Jurkat, Clone E6-1 (cell line): ENCODE data around the gene AMBRA1.
"Not testable (repeated sequence)": the region's sequence is repeated elsewhere in the genome, so short reads cannot be mapped to it uniquely, and the experiment has no call there.

Experiments
- DNase-seq: peaks from one replicate; pipeline ENCODE4 v3.0.0-alpha.2; 2011; ENCODE audit warnings: low read depth, low spot score
- H3K4me3 ChIP-seq: 2 replicates; pipeline ENCODE4 v1.5.1; 2011; ENCODE audit warnings: mild to moderate bottlenecking, low read length, control low read depth, moderate library complexity

Gene AMBRA1

DNA sequence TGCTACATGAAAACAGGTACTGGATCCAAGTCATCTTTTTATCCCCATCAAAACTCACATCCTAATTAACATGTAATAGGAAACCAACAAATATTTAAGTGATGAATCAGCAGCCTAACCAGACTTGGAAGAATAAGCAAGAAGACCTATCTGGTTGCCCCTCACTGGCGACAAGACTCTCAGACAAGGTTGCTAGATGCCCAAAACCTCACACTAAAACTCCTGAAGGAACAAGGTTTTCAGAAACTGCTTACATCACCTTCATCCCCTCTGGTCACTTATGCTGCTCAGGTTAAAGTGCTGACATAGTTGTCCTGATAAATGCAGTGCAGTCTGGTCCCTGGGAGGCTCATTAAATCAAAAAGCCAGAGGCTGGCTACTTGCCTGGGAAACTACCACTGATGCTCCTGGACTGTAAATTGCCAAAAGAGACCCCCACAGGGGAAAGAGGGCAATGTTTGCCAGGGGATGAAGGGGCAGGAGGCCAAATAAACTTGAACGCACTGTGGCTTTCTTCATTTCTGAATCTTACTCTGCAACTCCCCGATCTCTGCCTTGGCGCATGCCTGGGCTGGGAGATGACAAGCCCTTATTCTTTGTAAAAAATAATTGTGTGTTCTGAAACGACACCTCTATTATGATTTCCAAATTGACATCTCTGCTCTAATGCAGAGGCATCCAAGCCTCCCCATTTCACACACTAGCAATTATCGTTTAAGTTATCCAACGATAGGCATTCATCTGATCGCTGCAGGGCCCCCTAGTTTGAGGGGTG is 72.7 kb downstream of the AMBRA1 start:
- no peak overlapping the region for H3K4me3 ChIP-seq
- no peak for DNase-seq

- DNase-seq: no peak
- H3K4me3 ChIP-seq: no peak overlapping the region
Measured at GRCh38 chr11:46519351-46519750, 74.5 kb downstream of the AMBRA1 start.

DNA sequence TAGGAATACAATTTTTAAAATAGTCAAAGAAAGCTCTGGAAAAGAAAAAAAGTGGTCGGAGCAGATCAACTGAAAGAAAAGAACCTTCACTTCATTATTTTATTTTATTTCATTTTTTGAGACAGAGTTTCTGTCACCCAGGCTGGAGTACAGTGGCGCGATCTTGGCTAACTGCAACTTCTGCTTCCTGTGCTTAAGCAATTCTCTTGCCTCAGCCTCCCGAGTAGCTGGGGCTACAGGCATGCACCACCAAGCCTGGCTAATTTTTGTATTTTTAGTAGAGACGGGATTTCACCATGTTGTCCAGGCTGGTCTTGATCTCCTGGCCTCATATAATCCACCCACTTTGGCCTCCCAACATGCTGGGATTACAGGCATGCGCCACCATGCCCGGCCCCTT is 74.9 kb downstream of the AMBRA1 start:
- H3K4me3 ChIP-seq, DNase-seq: not testable (repeated sequence)

DNA sequence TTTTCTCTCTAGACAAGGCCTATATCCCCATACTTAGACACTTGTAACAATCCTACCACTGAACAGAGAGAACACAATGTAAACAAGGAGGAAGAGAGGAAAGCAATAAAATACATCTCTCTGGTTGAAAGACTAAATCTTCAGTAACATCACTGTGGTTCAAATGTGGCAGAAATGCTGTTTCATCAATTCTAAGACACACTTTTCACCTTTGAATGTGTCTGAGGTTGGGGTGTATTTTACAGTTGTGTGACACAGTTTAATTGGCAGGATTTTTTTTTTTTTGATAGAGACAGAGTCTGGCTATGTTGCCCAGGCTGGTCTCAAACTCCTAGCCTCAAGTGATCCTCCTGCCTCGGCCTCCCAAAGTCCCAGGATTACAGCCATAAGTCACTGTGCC is 79.5 kb downstream of the AMBRA1 start:
- no peak overlapping the region for H3K4me3 ChIP-seq
- no peak for DNase-seq

- DNase-seq: no peak
Measured at GRCh38 chr11:46513934-46514342, 79.9 kb downstream of the AMBRA1 start.

DNA sequence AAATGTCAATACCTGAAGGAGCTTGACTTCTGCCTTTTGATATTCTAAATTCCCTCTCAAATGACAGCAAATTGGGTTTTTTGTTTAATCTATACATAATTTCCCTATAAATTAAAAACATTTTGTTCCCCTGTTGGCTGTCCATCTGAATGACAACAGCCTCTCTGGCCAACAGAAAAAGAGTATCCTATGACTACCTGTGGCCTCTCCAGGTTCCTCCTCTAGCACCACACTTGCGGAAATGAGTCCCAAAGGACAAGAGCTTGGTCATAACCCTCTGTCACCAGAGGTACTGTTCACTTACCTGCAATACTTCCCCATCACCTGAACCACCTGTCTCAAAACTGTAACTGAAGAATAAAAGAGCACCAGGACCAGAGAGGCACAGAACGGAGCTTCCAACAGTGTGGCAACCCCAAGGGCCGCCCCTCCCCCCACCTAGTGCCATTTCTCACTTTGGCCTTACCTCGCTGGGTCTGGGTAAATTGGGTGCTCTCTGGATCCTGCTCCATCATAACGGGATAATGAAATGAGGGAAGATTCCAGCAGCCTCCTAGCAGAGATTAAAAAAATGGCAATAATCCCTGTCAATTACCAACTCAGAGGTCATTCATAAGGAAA is 81.5 kb downstream of the AMBRA1 start:
- no peak overlapping the region for H3K4me3 ChIP-seq
- DNase-seq: no peak

More at GRCh38 chr11:46513934-46514342, 79.9 kb downstream of the AMBRA1 start:
- no peak overlapping the region for H3K4me3 ChIP-seq

DNA sequence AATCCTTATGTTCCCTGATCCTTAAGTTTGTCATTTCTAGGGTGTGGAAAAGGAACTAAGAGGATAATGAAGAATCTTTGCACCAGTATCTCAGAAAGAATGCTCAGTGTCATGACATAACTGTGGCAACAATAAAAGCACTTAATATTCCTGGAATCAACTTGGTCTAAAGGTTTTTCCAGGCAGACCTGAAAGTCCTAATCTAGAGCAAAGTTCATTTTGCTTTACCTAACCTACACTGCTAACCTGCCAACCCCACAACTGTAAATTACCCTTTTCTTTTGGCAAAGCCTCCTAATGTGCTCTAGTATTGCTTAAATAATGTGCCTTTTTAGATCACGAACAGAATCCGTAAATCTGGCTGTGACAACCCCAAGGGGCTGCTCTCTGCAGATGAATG is 82.5 kb downstream of the AMBRA1 start:
- DNase-seq: no peak
- no peak overlapping the region for H3K4me3 ChIP-seq

DNA sequence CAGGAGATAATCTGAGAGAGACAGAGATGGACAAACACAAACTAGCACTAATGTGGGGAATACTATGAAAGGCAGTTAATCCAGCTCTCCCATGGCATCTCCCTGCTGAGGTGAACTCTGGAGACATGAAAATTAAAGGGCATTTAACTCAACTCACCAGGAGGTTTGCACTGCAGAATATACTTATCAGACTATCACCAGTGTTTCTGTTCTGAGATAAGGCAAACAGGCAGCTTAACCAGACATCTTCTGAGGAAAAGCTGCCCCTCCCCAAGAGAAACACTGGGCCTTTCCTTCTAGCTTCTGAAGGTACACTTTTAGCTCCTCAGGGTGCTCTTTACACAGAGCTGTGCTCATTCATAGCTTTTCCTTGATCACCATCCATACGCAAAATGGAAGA is 85.5 kb downstream of the AMBRA1 start:
- no peak for DNase-seq
- H3K4me3 ChIP-seq: no peak overlapping the region

GRCh38 chr11:46506483-46506791 is 87.4 kb downstream of the AMBRA1 start:
- no peak overlapping the region for H3K4me3 ChIP-seq
- no peak for DNase-seq

GRCh38 chr11:46505741-46506482 is 87.9 kb downstream of the AMBRA1 start:
- H3K4me3 ChIP-seq: no peak overlapping the region
- DNase-seq: no peak

GRCh38 chr11:46504817-46505613 is 88.8 kb downstream of the AMBRA1 start:
- H3K4me3 ChIP-seq: no peak overlapping the region
- DNase-seq: no peak

DNA sequence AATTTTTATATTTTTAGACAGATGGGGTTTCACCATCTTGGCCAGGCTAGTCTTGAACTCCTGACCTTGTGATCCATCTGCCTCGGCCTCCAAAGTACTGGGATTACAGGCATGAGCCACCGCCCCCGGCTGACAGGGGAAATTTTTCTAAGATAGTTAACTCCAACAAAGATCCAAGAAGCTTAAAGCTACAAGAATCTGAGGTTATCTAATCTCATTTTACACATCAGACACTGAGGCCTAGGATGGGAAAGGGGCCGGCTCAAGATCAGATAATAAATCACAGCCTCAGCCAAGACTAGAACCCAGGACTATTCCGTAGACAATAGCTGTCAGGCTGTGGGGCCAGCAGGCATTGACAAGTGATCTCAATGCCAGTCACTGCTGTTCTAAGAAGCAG is 94.0 kb downstream of the AMBRA1 start:
- DNase-seq: no peak
- H3K4me3 ChIP-seq: no peak overlapping the region

GRCh38 chr11:46498968-46499367 is 94.9 kb downstream of the AMBRA1 start:
- no peak for DNase-seq
- no peak overlapping the region for H3K4me3 ChIP-seq

- DNase-seq: no peak
- no peak overlapping the region for H3K4me3 ChIP-seq
Measured at GRCh38 chr11:46498179-46498578, 95.6 kb downstream of the AMBRA1 start.

- no peak for DNase-seq
Measured at GRCh38 chr11:46497498-46497897, 96.3 kb downstream of the AMBRA1 start.

GRCh38 chr11:46493791-46494190 is 100.0 kb downstream of the AMBRA1 start:
- DNase-seq: no peak
- H3K4me3 ChIP-seq: no peak overlapping the region

More at GRCh38 chr11:46497498-46497897, 96.3 kb downstream of the AMBRA1 start:
- H3K4me3 ChIP-seq: no peak overlapping the region

DNA sequence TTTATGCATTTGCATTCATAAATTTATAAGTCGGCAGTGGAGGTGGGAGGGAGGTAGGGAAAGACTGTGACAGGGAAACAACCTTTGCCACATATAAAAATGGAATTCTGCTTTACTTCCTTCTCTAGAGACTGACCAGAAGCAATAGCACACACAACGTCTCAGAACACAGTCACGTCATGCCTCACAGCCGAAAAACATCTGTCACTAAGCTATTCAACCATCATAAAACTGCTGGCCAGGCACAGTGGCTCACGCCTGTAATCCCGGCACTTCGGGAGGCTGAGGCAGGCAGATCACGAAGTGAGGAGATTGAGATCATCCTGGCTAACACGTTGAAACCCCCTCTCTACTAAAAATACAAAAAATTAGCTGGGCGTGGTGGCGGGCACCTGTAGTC is 101.3 kb downstream of the AMBRA1 start:
- H3K4me3 ChIP-seq: no peak overlapping the region
- DNase-seq: no peak

- peak; percentile 7 for DNase-seq
Measured at GRCh38 chr11:46491661-46492330, 102.0 kb downstream of the AMBRA1 start.

DNA sequence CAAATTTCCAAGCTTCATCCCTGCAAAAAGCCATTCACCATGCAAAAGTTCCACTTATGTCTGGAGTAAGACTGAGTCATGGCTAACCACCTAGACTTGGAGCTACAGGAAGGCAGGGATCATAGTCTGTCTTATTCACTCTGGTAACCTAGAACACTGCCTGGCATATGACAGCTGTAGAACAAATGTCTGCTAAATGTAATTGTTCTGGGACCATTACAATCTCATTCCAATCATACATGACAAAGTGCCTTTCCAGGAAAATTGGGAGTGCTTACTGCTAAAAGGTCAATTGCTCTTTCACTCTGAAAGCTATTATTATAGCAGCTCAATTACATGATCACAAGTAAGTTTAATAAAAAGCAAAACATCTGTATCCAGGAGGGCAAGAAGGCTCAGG is 103.2 kb downstream of the AMBRA1 start:
- DNase-seq: no peak
- no peak overlapping the region for H3K4me3 ChIP-seq

More at GRCh38 chr11:46491661-46492330, 102.0 kb downstream of the AMBRA1 start:
- H3K4me3 ChIP-seq: no peak overlapping the region
